ENCODE measurements around the gene COIL.
A peak's percentile ranks its signal among the peaks of the same experiment; 100 is the strongest.
"Not testable (repeated sequence)": the region's sequence is repeated elsewhere in the genome, so short reads cannot be mapped to it uniquely, and the experiment has no call there.

COIL gene, protein sequence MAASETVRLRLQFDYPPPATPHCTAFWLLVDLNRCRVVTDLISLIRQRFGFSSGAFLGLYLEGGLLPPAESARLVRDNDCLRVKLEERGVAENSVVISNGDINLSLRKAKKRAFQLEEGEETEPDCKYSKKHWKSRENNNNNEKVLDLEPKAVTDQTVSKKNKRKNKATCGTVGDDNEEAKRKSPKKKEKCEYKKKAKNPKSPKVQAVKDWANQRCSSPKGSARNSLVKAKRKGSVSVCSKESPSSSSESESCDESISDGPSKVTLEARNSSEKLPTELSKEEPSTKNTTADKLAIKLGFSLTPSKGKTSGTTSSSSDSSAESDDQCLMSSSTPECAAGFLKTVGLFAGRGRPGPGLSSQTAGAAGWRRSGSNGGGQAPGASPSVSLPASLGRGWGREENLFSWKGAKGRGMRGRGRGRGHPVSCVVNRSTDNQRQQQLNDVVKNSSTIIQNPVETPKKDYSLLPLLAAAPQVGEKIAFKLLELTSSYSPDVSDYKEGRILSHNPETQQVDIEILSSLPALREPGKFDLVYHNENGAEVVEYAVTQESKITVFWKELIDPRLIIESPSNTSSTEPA

DNA sequence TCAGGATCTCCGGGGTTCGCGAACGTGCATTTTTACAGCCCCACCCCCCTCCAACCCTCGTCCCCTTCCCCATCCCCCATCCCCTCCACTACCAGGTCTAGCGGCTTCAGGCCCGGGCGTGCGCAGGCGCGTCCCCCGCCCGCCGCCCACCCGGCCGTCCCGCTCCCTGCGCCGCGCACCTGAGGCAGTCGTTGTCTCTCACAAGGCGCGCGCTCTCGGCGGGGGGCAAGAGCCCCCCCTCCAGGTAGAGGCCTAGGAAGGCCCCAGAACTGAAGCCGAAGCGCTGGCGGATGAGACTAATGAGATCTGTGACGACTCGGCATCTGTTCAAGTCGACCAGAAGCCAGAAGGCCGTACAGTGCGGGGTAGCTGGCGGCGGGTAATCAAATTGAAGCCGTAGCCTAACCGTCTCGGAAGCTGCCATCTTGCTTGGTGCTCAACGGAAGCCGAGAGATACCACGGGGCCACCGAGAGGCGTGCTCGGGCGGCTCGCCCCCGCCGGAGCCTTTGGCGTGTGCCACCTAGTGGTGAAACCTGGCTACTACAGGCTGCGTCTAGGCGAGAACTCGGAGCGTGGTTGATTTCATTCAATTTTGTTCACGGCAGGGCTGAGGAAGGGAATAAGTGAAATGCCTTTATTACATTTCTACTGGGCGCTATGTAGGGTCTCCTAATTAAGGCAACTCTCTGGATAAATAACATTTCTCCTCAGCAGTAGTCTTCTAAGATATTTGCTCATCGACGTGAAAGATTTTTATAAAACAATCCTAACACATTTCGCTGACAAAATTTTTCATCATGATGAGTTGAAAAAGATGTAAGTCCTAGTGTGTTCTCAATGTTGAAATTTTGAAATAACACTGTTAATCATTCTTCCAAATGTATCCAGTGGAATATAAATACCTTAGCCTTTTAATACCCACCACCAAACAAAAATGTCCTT, at the start of gene COIL:
Gene COIL, minus strand, starts transcription at position 455 of the 943 bp plus-strand sequence. Its CDS starts 31 bp downstream, at position 424.
- FAIRE-seq (no peak), DNase-seq (ENCODE audit: low spot score) (peak; percentile 76)

DNA sequence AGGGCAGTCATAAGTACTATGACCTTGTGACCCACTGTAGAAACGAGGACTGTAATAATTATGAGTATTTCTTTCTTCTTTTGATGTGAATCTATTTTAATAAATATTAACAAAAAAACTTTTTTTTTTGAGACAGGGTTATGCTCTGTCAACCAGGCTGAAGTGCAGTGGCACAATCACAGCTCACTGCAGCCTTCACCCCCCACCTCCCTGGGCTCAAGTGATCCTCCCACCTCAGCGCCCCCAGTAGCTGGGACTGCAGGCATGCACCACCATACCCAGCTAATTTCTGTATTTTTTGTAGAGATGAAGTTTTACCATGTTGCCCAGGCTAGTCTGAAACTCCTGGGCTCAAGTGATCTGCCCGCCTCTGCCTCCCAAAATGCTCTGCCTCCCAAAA, 49.6 kb upstream of the COIL start:
- FAIRE-seq, result no peak

GRCh38 chr17:57009737-57010445, 49.0 kb upstream of the COIL start:
- no peak for FAIRE-seq

More for the DNA sequence above, 49.6 kb upstream of the COIL start:
- DNase-seq (ENCODE audit: low spot score), result no peak

DNA sequence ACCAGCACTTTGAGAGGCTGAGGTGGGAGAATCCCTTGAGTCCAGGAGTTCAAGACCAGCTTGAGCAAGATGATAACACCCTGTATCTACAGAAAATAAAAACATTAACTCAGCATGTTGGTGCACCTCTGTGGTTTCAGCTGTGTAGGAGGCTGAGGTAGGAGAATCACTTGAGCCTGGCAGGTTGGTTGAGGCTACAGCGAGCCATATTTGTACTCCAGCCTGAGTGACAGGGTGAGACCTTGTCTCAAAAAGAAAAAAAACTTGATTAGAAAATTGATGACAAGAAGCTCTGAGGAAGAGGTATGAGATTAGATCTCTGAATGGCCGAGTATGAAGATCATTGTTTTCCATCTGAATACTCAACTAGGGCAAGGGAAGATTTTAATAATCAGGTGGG, 48.1 kb upstream of the COIL start:
- DNase-seq (ENCODE audit: low spot score) (no peak), FAIRE-seq (no peak)

More at GRCh38 chr17:57009737-57010445, 49.0 kb upstream of the COIL start:
- DNase-seq (ENCODE audit: low spot score), result peak; percentile 21

GRCh38 chr17:57006040-57006439, 45.2 kb upstream of the COIL start:
- FAIRE-seq (no peak), DNase-seq (ENCODE audit: low spot score) (no peak)

- FAIRE-seq (no peak), DNase-seq (ENCODE audit: low spot score) (no peak)
Measured at GRCh38 chr17:57004944-57005579, 44.2 kb upstream of the COIL start.

DNA sequence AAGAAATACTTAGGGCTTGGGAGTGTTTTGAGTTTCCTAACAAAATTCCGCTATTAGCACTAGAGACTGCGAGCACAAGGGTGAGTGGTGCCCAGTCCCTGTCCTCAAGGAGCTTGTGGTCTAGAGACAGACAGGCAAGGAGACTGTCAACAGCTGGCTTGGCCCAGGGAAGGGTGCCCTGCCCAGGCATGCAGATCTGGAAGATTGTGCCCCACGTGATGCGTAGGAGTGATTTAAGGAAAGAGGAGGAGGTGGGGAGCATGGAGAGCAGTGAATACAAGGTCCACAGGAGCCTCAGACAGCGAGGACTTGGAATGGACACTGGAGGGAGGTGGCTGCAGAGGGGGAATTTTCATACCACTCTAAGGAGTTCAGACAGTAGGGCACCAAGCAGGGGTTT, 42.1 kb upstream of the COIL start:
- no peak for FAIRE-seq
- DNase-seq (ENCODE audit: low spot score), result no peak

- DNase-seq (ENCODE audit: low spot score) (no peak), FAIRE-seq (no peak)
Measured at GRCh38 chr17:57001541-57001940, 40.7 kb upstream of the COIL start.

GRCh38 chr17:56997313-56997712, 36.5 kb upstream of the COIL start:
- no peak for FAIRE-seq

DNA sequence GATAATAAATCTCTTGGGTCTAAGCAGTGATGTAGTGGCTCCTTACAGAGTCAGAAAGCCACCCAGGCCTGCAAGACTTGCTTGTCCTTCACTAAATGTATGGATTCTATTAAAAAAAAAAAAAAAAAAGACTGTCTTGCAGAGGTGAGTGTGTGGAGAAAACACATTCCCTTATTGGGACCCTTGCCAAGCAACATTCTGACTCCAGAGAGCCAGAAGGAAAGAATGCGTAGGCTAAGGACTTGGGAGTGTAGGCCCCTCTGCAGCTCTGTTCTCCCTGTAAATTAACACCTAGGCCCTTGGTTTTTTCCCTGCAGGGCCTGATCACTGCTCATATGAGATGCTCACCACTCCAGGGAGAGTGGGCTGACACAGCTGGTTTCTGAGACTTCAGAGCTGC, 34.9 kb upstream of the COIL start:
- FAIRE-seq (no peak), DNase-seq (ENCODE audit: low spot score) (no peak)

More at GRCh38 chr17:56997313-56997712, 36.5 kb upstream of the COIL start:
- DNase-seq (ENCODE audit: low spot score), result no peak

GRCh38 chr17:56994009-56994792, 33.4 kb upstream of the COIL start:
- DNase-seq (ENCODE audit: low spot score) (no peak), FAIRE-seq (no peak)

DNA sequence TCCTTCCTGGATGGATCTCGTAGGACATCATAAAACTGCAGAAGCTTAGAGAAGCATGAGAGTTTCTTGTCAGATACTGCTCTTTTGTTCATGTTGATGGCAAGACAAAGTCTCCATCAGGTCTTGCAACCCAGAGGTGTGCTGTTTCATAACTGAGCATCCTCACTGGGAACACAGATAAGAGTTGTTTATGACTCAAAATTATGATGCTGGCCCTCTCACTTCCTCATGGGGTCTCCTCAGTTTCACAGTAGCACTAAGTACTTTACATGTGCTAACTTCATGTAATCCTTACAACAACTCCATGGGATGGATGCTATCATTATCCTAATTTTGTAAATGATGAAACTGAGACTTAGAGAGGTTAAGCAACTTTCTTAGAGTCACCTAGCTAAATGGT, 31.5 kb upstream of the COIL start:
- DNase-seq (ENCODE audit: low spot score) (no peak), FAIRE-seq (no peak)

DNA sequence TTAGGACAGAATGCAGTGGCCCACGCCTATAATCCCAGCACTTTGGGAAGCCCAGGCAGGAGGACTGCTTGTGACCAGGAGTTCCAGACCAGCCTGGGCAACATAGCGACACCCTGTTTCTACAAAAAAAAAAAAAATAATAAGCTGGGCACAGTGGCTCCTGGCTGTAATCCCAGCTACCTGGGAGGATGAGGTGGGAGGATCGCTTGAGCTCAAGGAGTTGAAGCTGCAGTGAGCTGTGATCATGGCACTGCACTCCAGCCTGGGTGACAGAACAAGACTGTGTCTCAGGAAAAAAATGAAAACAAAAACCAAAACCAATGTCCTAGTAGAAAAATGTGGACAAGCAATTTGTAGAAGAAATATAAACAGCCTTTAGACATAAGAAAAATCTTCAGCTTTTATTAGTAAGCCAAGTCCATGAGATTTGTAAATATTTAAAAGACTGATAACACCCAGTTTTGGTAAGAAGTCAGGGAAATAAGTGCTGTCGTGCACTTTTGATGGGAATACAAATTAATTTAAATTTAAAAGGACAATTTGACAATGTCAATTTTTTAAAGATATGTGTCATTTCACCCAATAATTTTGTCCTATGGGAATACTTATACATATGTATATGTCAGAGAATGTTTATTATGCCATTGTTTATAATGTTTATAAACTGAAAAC, 28.2 kb upstream of the COIL start:
- FAIRE-seq (no peak), DNase-seq (ENCODE audit: low spot score) (no peak)

DNA sequence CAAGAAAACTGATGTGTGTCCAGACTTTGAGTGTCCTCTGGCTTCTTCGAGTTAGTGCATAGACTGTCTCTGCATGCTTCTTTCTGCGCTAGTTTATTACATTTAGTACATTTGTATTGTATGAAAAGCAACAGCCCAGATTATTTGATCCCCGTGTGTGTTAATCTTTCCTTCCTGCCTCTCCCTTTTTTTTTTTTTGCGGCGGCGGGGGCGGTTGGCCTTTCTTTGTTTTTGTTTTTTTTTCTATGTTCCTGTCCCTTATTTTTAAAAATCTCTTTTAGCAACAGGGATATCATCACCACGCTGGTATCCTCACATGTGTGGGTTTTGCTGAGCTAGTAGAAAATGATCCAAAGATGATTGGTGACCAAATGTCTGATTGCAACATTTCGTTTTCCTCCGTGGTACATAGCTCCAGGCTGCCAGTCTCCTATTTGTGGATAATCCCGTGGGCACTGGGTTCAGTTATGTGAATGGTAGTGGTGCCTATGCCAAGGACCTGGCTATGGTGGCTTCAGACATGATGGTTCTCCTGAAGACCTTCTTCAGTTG, 26.5 kb upstream of the COIL start:
- DNase-seq (ENCODE audit: low spot score), result no peak
- no peak for FAIRE-seq

DNA sequence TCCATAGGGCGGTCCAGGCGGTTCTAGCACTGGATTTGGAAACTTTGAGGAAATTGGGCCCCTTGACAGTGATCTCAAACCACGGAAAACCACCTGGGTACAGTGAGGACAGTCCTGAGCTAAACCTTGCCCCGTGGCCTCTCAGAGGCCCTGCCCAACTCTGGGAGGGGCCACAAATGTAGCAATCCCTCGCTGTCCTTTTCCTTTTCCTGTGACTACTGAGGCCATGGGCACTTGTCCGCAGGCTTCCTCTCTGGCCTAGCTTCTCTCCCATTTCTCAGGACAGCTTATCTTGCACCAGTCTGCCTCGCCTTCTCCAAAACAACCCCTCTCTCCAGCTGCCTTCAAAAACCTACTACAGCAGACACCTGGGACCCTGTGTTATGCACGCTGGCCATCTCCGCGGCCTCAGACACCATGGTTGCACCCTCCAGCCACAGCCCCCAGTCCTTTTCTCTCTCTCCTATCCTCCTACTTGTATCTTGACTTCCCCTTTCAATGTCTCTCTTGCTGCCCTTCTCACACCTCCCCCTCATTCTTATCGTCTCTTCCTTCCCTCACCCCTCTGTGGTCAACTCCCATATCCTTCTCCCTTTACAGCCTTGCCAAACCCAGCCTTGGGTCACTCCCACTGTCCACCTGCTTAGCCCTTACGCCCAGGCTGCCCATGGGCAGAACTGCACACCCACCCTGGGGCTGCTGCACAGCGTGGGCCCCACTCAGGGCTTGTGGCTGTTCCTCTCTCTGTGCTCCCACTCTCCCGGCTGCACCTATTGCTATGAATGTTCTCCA, 24.7 kb upstream of the COIL start:
- no peak for FAIRE-seq
- DNase-seq (ENCODE audit: low spot score), result no peak

- DNase-seq (ENCODE audit: low spot score), result no peak
Measured at GRCh38 chr17:56983366-56983765, 22.5 kb upstream of the COIL start.

GRCh38 chr17:56982312-56982711, 21.5 kb upstream of the COIL start:
- DNase-seq (ENCODE audit: low spot score) (no peak), FAIRE-seq (no peak)

More at GRCh38 chr17:56983366-56983765, 22.5 kb upstream of the COIL start:
- FAIRE-seq, result no peak

GRCh38 chr17:56980526-56980925, 19.7 kb upstream of the COIL start:
- not testable (repeated sequence) for FAIRE-seq; DNase-seq (ENCODE audit: low spot score)
